Transverse colon (tissue), 4 donors: ENCODE data around the gene PTPRZ1.

Experiments used
- EP300 ChIP-seq: sonication (generic); formaldehyde crosslinking; IDR thresholded peaks from one replicate; pipeline ENCODE4 v1.6.1; 2017; ENCODE audit warnings: antibody characterized with exemption, low read depth
- POLR2A ChIP-seq: fragments of 450-650 bp; IDR thresholded peaks from one replicate; pipeline ENCODE4 v1.6.1; 2016; ENCODE audit warnings: antibody characterized with exemption, mild to moderate bottlenecking, moderate library complexity
- POLR2AphosphoS5 ChIP-seq, 3 donors: sonication (generic); formaldehyde crosslinking; IDR thresholded peaks; one replicate each; pipeline ENCODE4 v1.6.1; 2016; ENCODE audit warnings: antibody characterized with exemption in 3 of 3
- TF ChIP-seq, protein P1 (sequence below), 5 experiments: fragments of 200-600 bp in 3 of 5; fragments of 450-650 bp in 2 of 5; sonication (generic) in 3 of 5; IDR thresholded peaks; 1 replicate in 2 of 5; 2 replicates in 3 of 5; pipeline ENCODE4 v1.5.1; 2016 to 2017; ENCODE audit warnings: antibody characterized with exemption in 5 of 5, inconsistent platforms in 3 of 5, mild to moderate bottlenecking in 2 of 5, moderate library complexity in 1 of 5

DNA sequence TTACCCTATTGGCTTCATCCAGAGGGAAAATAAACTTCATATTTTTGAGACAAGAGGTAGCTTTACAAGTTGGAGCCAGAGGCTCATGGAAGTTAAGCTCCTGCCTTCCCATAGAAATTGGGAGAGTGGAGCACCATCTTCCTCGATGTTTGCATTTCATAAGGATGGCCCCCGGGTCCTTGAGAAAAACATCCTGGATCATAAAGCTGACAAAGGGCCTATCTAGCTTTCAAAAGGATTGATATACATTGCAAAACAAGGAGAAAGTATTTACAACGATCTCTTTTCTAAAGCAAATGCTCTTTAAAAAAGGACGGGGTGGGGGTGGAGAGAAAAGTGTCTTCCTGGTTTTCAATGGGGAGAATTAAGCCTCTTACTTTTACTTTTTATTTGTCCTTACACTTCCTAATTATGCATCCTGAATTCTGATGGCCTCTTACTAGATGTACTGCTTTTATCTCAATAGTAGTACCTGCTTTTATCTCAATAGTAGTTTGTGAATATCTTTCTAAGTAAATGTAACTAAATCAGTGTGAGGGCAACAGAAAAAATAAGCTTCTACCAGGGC lies 65.6 kb downstream of the PTPRZ1 start:
- TF ChIP-seq, protein P1, sequence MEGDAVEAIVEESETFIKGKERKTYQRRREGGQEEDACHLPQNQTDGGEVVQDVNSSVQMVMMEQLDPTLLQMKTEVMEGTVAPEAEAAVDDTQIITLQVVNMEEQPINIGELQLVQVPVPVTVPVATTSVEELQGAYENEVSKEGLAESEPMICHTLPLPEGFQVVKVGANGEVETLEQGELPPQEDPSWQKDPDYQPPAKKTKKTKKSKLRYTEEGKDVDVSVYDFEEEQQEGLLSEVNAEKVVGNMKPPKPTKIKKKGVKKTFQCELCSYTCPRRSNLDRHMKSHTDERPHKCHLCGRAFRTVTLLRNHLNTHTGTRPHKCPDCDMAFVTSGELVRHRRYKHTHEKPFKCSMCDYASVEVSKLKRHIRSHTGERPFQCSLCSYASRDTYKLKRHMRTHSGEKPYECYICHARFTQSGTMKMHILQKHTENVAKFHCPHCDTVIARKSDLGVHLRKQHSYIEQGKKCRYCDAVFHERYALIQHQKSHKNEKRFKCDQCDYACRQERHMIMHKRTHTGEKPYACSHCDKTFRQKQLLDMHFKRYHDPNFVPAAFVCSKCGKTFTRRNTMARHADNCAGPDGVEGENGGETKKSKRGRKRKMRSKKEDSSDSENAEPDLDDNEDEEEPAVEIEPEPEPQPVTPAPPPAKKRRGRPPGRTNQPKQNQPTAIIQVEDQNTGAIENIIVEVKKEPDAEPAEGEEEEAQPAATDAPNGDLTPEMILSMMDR (IDR thresholded peaks at IDR 0.05), result no peak
- TF ChIP-seq POLR2A (no peak), POLR2AphosphoS5 (IDR thresholded peaks at IDR 0.05) (no peak), EP300 (no peak)
